HK-2 (cell line): ENCODE data around the gene L3MBTL4.
"Not testable (repeated sequence)": the region's sequence is repeated elsewhere in the genome, so short reads cannot be mapped to it uniquely, and the experiment has no call there.

Source experiments
- DNase-seq: peaks from one replicate; pipeline ENCODE4 v3.0.0-alpha.2; 2018; ENCODE audit not compliant: unreplicated experiment

Gene L3MBTL4

GRCh38 chr18:6406075-6406909, 8.4 kb downstream of the L3MBTL4 start:
- peak; percentile 5 for DNase-seq

- no peak for DNase-seq
These were observed 9.3 kb downstream of the L3MBTL4 start for GRCh38 chr18:6405237-6406074.

DNA sequence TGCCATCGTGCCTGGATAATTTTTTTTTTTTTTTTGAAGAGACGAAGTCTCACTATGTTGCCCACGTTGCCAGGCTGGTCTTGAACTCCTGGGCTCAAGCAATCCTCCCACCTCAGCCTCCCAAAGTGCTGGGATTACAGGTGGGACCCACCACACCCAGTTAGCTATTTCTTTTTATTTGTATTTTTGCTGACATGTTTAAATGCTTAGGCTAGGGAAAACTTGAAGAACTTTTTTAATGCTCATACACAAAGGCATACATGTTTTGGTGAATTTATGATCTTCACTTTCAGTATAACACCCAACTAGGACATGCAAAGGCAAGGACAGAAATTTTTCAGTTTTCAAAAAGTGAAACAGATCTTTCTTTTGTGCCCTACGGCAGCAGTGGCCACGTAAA, 9.9 kb downstream of the L3MBTL4 start:
- DNase-seq, result no peak

DNA sequence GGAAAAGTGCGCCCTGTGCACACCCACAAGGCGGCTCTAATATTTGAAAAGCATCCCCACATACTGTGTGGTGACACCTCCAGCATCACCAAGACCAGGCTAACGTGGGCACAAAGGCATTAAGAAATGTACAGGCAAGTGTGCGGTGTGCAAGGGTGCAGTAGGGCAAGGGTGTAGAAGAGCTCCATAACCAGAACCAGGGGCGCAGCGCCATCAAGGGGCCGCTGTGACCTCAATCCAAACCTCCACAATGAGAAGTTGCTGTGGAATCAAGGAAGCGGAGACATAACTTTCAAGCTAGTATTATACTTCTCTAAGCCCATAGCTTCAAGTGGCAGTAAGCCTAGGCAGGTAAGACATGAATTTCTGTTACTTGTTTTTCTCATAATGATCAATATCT, 13.0 kb downstream of the L3MBTL4 start:
- no peak for DNase-seq

DNA sequence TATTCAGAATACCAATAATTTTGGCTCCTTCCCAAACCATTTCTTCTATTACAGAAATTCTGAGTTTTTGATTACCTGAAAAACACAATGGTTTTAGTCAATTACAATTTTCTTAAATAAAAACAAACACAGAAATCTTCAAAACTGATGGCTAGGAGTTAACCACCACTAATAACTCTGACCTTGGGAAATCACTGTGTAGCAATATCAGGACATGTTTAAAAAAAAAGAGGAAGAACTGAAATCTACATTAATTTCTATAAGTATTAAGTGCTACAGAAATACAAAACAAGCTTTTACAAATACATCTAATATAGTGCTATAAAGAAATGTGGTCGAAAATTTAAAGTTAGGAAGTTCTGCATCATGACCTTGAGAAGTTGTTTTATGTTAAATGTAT, 14.9 kb downstream of the L3MBTL4 start:
- no peak for DNase-seq

GRCh38 chr18:6397931-6398566, 16.7 kb downstream of the L3MBTL4 start:
- no peak for DNase-seq

- no peak for DNase-seq
These were observed 17.9 kb downstream of the L3MBTL4 start for GRCh38 chr18:6396847-6397246.

DNA sequence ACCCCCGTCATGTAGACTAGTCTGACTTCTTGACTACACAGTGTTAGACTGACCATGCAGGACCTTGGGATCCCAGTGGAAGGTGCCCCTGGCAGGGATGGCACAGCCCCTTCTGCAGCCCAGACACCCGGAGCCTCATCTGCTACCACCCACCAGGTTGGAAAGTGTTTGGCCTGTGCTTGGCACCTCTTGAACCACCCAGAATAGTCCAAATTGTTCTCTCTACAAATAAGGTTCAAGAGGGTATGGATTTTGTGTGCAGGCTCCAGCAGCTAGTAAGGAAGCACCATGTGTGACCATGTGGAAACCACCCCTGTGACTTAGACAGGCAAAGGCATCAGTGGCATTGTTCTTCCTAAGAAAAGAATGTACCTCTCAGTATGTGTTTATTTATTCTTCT, 18.4 kb downstream of the L3MBTL4 start:
- DNase-seq, result no peak

DNA sequence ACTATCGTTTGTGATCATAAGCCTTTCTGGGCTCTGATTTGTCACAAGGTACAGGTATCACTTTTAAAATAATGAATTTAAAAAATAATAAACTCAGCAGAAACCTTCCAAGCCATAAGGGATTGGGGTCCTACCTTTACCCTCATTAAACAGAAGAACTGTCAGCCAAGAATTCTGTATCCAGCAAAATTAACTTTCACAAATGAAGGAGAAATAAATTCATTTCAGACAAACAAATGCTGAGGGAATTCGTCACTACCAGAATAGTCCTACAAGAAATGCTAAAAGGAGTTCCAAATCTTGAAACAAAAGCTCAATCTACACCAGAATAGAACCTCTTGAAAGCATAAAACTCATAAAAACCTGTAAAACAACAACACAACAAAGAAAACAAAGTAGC, 25.7 kb downstream of the L3MBTL4 start:
- no peak for DNase-seq

DNA sequence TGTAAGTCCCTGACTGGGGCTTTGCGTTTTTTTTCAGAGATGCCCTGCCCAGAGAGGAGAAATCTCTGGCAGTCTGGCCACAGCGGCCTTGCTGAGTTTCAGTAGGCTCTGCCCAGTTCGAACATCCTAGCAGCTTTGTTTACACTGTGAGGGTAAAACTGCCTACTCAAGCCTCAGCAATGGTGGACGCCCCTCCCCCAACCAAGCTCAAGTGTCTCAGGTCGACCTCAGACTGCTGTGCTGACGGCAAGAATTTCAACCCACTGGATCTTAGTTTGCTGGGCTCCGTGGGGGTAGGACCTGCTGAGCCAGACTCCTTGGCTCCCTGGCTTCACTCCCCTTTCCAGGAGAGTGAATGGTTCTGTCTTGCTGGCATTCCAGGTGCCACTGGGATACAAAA, 31.7 kb downstream of the L3MBTL4 start:
- DNase-seq, result no peak

GRCh38 chr18:6377473-6377872, 37.2 kb downstream of the L3MBTL4 start:
- DNase-seq, result not testable (repeated sequence)

- DNase-seq, result no peak
These were observed 38.1 kb downstream of the L3MBTL4 start for GRCh38 chr18:6376433-6377229.

GRCh38 chr18:6374935-6375529, 39.7 kb downstream of the L3MBTL4 start:
- DNase-seq, result no peak

GRCh38 chr18:6374340-6374739, 40.4 kb downstream of the L3MBTL4 start:
- no peak for DNase-seq

GRCh38 chr18:6373187-6373586, 41.5 kb downstream of the L3MBTL4 start:
- no peak for DNase-seq

DNA sequence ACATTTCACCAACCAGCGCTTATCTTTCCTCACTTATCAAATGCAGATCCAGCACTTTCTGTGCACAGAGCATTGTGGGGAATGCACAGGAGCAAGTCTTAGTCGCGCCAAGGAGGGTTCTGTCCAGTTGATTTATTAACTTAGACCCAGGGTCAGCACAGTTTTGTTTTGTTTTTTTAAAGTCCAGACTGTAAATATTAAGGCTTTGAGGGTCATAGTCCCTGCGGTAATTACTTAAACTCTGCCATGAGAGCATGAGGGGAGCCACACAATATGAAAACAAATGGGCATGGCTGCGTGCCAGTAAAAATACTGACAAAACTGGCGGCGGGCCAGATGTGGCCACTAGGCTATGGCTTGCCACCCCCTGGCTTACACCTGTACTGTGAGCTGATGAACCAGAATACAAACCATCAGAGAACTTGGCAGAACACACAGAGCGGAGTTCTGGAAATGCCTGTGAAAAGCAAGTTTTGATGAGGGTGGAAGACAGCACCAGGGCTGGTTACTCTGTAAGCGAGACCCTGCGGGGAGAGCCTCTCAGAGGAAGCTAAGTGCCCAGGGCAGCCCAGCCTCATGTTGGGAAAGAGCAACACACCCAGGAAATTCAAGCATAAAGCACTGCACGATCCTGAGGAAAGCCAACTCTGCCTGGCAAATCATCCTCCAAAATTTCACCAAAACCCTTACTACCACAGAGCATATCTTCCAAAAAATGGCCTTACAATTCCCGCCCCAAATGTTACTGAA, 43.6 kb downstream of the L3MBTL4 start:
- no peak for DNase-seq

DNA sequence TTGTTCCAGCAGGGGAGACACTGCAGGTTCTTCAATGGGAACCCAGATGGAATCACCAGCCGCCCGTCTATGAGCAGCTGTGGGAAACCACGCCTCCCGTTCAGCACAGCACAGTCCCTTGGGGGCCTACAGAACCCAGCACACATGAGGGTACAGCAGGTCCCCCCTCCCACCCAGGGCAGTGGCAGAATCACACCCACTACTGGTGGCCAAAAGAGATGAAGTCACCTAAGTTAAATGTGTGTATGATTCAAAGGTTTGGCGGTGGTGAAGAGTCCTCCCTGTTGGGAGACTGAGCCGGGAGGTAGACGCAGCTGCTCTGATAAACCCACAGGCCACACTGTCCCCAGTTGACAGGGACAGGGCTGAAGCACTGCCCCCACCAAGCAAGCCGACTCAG, 44.3 kb downstream of the L3MBTL4 start:
- DNase-seq, result no peak

DNA sequence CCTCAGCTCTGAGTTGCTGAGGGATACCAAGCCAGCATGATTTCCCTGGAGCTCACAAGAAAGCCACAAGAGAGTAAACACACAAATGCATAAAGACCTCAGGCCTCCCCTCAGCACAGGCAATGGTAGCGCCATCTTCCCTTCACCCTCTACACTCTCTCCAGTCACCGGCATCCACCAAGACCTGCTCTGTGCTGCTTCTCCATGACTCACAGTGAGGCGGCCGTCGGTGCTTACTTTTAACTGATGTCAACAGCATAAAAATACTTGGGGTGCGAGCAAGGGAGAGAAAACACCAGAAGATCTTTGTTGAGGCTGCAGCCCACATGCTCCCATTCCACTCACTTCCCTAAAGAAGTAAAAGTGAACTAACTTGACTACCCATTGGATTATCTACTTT, 46.7 kb downstream of the L3MBTL4 start:
- no peak for DNase-seq

DNA sequence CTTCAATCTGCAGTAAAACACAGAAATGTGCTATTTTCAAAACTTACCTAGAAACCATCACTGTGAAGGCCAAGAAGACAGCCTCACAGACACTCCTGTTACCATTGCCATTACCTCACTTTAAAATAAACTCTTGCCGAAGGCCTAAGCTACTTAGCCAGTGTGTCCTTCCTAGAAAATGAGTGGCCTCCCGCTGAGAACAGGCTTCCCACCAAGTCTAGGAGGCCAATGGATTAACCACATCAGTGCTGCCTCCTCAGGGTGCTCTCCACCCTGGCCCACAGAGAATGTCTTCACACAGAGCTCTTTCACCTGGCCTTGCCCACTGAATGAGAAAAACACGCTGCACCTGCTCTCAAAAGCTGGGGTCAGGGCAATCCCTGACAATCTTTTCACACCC, 47.5 kb downstream of the L3MBTL4 start:
- DNase-seq, result no peak

DNA sequence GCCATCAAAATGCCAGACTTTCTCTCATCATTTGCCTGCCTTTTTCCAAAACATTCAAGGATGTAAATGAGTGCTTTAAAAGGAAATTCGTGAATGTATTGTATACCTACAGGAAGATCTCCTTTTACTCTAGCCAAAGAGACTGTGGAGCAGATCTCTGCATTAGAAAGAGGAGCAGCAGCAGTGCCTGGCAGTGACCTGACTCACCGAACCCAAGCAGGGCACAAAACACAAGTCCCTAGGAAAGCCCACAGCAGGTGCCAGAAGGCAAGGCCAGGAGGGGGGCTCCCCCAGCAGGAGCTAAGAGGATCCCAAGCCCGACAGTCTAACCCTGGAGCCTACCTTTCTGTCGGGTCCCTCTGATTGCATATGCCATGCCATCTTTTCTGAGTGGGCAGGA, 47.9 kb downstream of the L3MBTL4 start:
- no peak for DNase-seq

- DNase-seq, result no peak
These were observed 49.3 kb downstream of the L3MBTL4 start for GRCh38 chr18:6365385-6365784.
